Smooth muscle cell (in vitro differentiated cells): ENCODE results near the gene APEX1. TPM values are rescaled to one million over a fixed set of nuclear protein-coding genes. Genes with fewer than 3 reads are reported as not detected.

Experiments
- DNase-seq: peaks from one replicate; lab custom pipeline; 2025; ENCODE audit not compliant: unreplicated experiment; lab: John Stamatoyannopoulos, UW
- H2AFZ ChIP-seq: fragments of 200-600 bp; sonication (generic); 2 replicates; pipeline ENCODE4 v1.6.0; 2016; ENCODE audit warnings: antibody characterized with exemption, low read depth, mild to moderate bottlenecking
- H3F3A ChIP-seq: fragments of 200-600 bp; sonication (generic); 2 replicates; pipeline ENCODE4 v1.6.0; 2017; ENCODE audit warnings: antibody characterized with exemption, low read depth
- H3K27ac ChIP-seq: fragments of 200-600 bp; sonication (generic); 2 replicates; pipeline ENCODE4 v1.5.1; 2016; ENCODE audit warnings: low read depth, mild to moderate bottlenecking
- H3K27me3 ChIP-seq: fragments of 200-600 bp; sonication (generic); 2 replicates; pipeline ENCODE4 v1.6.1; 2016; ENCODE audit warnings: low read depth, mild to moderate bottlenecking
- H3K36me3 ChIP-seq: fragments of 200-600 bp; sonication (generic); 2 replicates; pipeline ENCODE4 v1.5.1; 2016; ENCODE audit warnings: low read depth
- H3K4me1 ChIP-seq: fragments of 200-600 bp; sonication (generic); 2 replicates; pipeline ENCODE4 v1.5.1; 2016; ENCODE audit warnings: low read depth
- H3K4me2 ChIP-seq: fragments of 200-600 bp; sonication (generic); 2 replicates; pipeline ENCODE4 v1.6.0; 2016; ENCODE audit warnings: mild to moderate bottlenecking
- H3K4me3 ChIP-seq: fragments of 200-600 bp; sonication (generic); 2 replicates; pipeline ENCODE4 v1.5.1; 2016; ENCODE audit warnings: mild to moderate bottlenecking
- H3K79me2 ChIP-seq: fragments of 200-600 bp; sonication (generic); 2 replicates; pipeline ENCODE4 v1.6.0; 2016; ENCODE audit warnings: low read depth, mild to moderate bottlenecking
- H3K9ac ChIP-seq: fragments of 200-600 bp; sonication (generic); 2 replicates; pipeline ENCODE4 v1.6.0; 2016; ENCODE audit warnings: low read depth
- H3K9me3 ChIP-seq: fragments of 200-600 bp; sonication (generic); replicated peaks from 2 replicates; pipeline ENCODE4 v1.5.1; 2016; ENCODE audit warnings: low read depth
- H4K20me1 ChIP-seq: fragments of 200-600 bp; sonication (generic); 2 replicates; pipeline ENCODE4 v1.6.0; 2016; ENCODE audit warnings: low read depth
- CTCF ChIP-seq: fragments of 200-600 bp; sonication (generic); IDR thresholded peaks from 2 replicates; pipeline ENCODE4 v1.5.1; 2017; ENCODE audit warnings: borderline replicate concordance, mild to moderate bottlenecking, antibody characterized with exemption; ENCODE audit not compliant: insufficient read depth, poor library complexity, severe bottlenecking
- WGBS: methylation state at CpG from one replicate; pipeline ENCODE4 v1.1.7; 2016; ENCODE audit warnings: low lambda C conversion rate; 5-methylcytosine and 5-hydroxymethylcytosine counted together
- polyA plus RNA-seq: library from polyadenylated mRNA; unstranded; fragments of >200 nt; fragmentation: Nextera tagmentation; extraction: Ambion mirVana; gene quantifications from 2 replicates; pipeline ENCODE4 v1.2.1, GENCODE V29; 2016
- total RNA-seq: library from RNA; depleted of rRNA; stranded (reverse); fragments of >200 nt; gene quantifications from 2 replicates; pipeline ENCODE4 v1.2.3, GENCODE V29; 2014

APEX1 gene
- total and polyA plus RNA-seq, 2 experiments from 2014 or later: 81.6 to 116 TPM

GRCh38 chr14:20416223-20416622 lies 38.8 kb upstream of the APEX1 start:
- WGBS: 93% methylated on average over 2 of the region's 2 CpGs
- Histone ChIP-seq H3F3A (no peaks in the 10 kb centered on the region), H3K4me2 (no peak overlapping the region), H3K27ac (no peak overlapping the region), H3K36me3 (no peaks in the 10 kb centered on the region), H2AFZ (peak overlapping the region; percentile 70), H3K79me2 (peaks cover 11% of the 10 kb centered on the region), H3K4me3 (no peak overlapping the region), H3K4me1 (peaks cover 5% of the 10 kb centered on the region), H3K9ac (no peak overlapping the region), H3K9me3 (no peaks in the 10 kb centered on the region), H3K27me3 (no peaks in the 10 kb centered on the region), H4K20me1 (no peaks in the 10 kb centered on the region)
- no peak for TF ChIP-seq CTCF
- DNase-seq: no peak

GRCh38 chr14:20417250-20418186 lies 37.5 kb upstream of the APEX1 start:
- Histone ChIP-seq H3K79me2 (no peaks in the 10 kb centered on the region), H2AFZ (no peak overlapping the region), H3K27me3 (no peaks in the 10 kb centered on the region), H3K36me3 (no peaks in the 10 kb centered on the region), H3K9me3 (no peaks in the 10 kb centered on the region), H4K20me1 (no peaks in the 10 kb centered on the region), H3K4me3 (no peak overlapping the region), H3K4me1 (no peaks in the 10 kb centered on the region), H3K9ac (no peak overlapping the region), H3F3A (no peaks in the 10 kb centered on the region), H3K27ac (no peak overlapping the region), H3K4me2 (no peak overlapping the region)
- DNase-seq: no peak
- WGBS: 75% methylated on average over 7 of the region's 7 CpGs
- no peak for TF ChIP-seq CTCF

- no peak for TF ChIP-seq CTCF
- no peak for DNase-seq
- Histone ChIP-seq H3K9ac (no peak overlapping the region), H3K27ac (no peak overlapping the region), H3K79me2 (no peaks in the 10 kb centered on the region), H2AFZ (no peak overlapping the region), H3K9me3 (no peaks in the 10 kb centered on the region), H3F3A (no peaks in the 10 kb centered on the region), H3K4me1 (no peaks in the 10 kb centered on the region), H3K27me3 (no peaks in the 10 kb centered on the region), H3K4me2 (no peak overlapping the region), H3K36me3 (no peaks in the 10 kb centered on the region), H4K20me1 (no peaks in the 10 kb centered on the region), H3K4me3 (no peak overlapping the region)
- 88% methylated on average over 2 of the region's 2 CpGs for WGBS
These were observed 36.5 kb upstream of the APEX1 start for GRCh38 chr14:20418501-20418909.
